GM11168 (cell line): Measurements from ENCODE around the gene ACP6.

Source experiments
- in situ Hi-C: fragments of 300-500 bp; cut with MboI; formaldehyde crosslinking; loops from one replicate; pipeline ENCODE4 v1.12.0; 2022; ENCODE audit warnings: low sequenced_read_pairs; ENCODE audit not compliant: unreplicated experiment

The ACP6 gene

DNA sequence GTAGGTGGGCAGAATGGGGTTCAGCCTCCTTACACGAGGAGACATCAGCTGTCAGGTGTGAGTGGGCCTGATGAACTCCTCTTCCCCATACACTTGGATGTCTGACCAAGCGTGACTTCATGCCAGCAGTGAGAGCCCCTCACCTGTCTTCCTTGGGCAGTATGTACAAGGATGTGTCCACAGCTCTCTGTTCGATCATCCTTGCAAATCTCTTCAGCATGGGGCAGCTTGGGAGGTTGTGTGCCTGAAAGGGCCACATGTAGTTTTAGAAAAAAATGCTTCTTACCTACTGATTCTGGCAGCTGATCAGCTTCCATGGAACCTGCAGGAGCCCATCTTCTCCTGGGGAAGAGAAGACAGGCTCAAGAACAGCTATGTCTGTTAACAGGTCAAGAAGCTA is 18.0 kb downstream of the ACP6 start:
- in situ Hi-C loops = no loop called here

DNA sequence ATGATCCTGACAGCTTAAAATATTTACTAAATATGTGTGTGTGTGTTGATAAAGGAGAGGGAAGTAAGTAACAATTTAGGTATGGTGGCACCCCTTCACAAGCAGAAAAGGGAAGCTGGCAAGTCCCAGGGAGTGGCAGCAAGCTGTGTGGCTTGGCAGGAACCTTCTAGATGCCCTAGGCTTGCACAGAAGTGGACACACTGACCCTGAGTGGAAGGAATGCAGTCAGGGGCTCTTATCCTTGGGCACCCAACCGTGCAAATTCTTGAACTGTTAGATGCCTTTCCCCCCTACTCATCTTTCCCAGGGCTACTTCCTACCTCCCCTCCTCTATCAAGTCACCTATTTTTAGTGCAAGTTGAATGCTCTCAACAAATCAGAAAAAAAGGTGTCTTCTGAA is 18.9 kb downstream of the ACP6 start:
- in situ Hi-C loops = no loop called here

DNA sequence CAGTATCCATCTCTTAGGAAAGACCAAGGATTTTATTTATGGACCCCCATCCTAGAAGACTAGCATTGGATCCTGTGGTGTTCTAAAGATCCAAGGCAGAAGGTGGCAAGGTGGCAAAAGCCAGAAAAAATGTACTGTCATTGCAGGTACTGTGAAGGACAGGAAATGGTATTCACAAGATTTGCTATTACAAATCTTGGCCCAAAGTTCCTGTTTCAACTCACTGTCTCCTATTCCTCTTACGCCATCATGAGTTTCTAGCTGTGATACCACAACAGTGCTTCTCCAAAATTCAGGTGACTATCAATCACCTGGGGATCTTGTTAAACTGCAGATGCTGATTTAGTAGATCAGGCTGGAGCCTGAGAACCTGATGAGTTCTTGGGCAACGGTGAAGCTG is 21.4 kb downstream of the ACP6 start:
- in situ Hi-C loops = loop anchor here (10.0 kb wide), 1 partner anchor 246 kb away; no protein-coding TSS in a partner anchor

DNA sequence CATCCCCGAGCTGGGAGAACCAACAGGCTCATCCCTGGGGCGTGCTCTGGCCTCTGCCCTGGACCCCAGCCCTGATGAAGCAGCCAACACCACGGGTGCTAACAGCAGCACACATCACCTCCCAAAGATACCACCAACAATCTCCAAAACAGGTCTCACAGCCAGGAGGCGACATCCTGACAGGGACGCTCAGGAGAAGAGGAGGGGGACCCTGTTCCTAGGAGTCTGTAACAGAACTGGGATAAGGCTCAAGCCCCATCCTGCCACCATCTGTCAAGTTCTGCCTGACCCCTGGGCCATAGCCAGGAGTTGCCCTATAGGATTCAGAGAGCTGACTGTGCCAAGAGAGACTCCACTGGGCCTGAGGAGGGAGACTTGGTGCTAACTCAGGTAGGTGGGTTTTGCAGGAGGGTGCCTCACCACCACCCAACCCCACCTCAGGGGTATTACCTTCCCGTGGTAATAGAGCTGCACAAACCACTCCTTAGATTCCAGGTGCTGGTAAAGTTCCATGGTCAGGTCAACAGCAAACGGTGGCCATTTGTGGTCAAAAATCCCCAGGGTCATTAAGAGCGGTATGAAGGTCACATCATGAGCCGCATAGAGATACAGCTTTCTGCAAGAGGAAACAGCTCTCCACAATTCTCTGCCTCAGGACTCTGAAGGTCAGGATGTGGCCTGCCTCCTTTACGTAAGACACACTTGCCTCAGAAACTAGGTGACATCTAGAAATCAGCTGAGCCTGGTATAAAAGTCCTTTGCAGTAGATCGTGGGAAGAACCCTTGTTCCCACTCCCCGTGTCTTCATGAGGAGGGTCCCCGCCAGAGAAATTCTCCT is 22.3 kb downstream of the ACP6 start:
- in situ Hi-C loops = loop anchor here (10.0 kb wide), 1 partner anchor 247 kb away; no protein-coding TSS in a partner anchor

DNA sequence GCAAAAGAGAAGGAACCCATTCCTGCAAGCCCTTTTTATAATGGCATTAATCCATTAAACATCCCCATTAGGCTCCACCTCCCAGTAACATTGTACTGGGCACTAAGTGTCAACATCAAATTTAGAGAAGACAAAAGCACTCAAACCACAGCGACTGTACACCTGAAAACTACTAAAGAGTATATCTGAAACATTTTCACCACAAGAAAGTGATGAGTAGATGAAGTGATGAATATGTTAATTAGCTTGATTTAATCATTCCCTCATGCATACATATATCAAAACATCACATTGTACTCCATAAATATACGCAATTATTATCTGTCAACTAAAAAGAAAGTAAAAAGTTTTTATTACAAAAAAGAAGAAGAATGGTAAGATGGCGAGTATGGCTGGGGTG is 26.4 kb downstream of the ACP6 start:
- in situ Hi-C loops = loop anchor here (10.0 kb wide), 1 partner anchor 251 kb away; no protein-coding TSS in a partner anchor

DNA sequence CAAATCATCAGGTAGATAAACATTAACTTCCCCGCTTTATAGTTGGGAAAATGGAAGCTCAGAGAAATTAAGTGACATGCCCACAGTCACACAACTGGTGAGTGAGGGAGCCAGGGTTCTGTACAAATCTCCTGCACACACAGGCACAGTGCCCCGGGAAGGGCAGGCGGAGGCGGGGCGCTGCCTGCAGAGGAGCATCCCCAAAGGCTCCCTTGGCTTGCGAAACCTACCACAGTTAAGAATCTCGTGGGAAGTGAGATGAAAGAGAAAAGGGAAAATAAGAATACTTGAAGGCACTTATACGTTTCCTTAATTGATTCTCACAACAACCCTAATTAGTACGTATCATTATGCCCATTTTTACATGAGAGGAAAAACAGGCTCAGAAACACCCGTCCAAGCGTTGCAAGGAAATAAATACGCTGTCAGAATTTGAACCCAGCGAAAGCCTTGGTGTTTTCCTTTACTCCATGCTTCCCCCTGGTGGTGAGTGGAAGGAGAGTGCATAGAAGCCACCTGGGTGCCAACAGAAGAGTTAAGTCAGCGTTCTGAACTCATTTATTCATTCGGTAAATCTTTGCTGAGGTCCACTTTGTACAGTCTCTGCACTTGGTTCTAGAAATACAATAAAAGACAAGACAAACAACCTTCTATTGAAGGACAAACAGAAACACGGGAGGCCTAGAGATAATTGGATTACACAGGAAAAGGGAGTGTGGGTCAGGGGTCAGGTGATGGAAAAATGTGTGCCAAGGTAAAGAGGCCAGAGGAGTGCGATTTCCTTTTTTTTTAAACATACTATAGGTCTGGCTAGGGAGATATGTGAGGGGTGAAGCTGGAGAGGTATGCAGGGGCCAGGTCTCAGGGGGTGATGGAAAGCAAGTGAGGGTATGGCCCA is 28.4 kb downstream of the ACP6 start:
- in situ Hi-C loops = loop anchor here (10.0 kb wide), 1 partner anchor 253 kb away; no protein-coding TSS in a partner anchor

DNA sequence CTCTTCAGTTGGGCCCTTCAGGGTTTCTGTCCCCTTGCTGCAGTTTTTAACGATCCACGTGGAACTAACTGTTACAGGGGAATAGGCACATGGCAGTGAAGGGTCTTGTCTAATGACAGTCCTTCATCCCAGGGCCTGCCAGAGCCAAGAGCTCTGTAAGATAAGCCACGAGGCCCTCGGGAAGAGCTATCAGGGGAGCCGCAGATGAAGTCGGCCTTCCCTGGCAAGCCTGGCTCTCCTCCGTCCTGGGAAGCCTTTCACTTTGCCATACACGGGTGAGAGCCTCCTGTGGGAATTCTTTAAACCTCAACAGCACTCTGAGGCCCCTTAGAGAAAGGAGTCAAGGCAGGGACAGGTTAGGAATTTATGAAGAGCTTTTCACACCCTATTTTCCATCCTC is 29.0 kb downstream of the ACP6 start:
- in situ Hi-C loops = loop anchor here (10.0 kb wide), 1 partner anchor 254 kb away; no protein-coding TSS in a partner anchor

DNA sequence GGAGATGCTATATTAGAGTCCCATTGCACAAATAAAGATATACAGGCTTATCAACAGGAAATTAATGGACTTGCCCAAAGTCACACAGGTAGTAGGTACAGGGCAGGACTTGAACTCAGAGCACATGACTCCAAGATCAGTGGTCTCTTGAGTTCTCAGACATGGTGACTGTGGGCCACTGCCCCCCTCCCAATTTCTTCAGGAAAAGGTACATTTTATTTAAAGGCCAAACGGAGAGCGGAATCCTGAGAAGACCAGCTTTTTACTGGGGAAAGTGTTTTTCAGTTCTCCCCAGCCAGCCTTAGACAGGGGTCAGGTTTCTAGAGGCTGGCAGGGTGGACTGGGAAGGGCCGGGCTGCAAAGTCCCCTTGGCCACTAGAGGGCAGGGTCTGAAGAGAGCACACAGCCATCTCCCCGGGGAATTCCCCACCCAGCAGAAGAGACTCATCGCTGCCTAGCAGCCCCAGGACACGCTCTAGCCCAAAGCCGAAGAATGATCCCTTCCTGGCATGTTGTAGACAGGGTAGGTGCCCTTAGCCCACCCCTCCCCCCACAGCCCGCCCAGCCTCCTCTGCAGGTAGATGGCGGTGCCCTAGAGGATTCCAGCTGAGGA is 29.7 kb downstream of the ACP6 start:
- in situ Hi-C loops = loop anchor here (10.0 kb wide), 1 partner anchor 254 kb away; no protein-coding TSS in a partner anchor

DNA sequence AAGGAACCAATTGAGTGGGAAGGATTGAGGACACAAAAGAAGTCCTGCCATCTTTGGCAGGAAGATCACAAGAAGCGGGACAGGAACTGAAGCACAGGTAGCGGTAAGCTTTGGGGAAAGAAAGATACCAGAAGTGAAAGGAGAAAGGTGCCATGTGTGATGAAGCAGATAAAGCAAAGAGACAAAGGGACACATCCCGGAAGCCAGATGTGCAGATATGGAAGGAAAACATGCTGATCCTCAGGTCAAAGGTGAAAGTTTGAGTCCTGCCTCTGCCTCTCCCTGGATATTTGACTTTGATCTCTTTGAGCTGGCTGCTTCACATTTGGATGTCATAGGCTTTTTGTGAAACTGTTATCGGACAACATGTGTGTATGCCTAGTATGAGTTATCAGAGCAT is 34.0 kb downstream of the ACP6 start:
- in situ Hi-C loops = no loop called here

DNA sequence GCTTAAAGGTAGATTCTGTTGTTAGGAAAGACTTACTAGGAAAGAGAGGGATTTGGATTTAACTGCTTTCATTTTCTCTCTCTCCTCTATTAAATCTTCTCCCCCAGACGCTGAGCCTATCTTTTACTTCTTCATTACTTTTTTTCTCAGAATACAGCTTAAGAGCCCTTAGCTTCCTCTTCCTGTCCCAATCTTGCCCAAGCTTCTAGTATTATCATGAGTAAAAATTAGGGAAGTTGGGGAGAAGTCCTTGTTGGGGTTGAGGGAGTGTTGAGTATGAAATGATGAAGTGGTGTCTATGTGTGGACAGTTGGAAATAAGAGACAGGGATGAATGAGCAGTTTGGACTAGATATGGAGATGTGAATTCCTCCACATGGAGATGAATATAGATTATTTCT is 35.0 kb downstream of the ACP6 start:
- in situ Hi-C loops = no loop called here

DNA sequence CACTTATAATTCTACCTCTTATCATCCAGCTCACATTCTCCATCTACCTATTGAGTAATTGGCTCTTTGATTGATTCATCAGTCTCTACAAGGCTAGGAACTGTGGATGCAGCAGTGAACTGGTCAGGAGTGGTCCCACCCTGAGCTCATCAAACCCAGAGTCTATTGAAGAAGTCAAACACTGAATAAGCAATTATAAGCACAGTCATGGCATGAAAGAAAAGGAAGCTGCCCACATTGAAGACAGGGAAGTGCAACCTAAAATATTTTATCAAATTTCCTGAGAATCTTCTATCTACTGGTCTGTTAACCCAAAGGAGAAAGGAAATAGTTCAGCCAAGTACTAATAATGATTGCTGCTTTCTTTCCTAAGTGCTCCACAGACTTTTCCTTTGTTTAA is 35.7 kb downstream of the ACP6 start:
- in situ Hi-C loops = no loop called here

DNA sequence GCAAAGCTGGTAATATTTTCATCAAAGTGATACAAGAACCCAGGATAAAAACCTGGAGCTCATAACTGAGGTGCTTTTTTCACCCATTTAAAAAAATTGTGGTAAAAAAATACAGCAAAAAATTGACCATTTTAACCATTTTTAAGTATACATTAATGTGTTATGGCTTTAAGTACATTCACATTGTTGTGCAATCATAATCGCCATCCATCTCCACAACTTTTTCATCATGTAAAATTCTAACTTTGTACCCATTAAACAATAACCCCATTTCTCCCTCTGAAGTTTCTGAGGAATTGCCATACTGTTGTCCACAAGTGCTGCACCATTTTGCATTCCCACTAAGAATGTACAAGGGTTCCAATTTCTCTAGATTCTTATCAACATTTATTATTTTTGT is 36.6 kb downstream of the ACP6 start:
- in situ Hi-C loops = no loop called here

DNA sequence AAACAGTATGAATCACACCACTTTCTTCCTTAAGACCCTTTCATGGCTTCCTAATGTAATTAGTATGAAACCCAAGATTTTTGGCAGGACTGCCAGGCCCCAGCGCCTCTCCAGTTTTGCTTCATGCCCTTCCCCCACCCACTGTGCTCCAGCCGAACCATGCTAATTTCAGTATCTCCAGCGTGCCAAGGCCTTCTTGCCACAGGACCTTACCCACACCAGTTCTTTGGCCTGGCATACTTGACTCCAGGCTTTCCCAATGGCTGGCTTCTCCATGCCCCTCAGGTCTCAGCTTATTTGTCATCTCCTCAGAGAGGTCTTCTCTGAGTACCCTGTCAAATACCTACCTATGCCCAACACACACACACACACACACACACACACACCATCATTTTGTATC is 38.5 kb downstream of the ACP6 start:
- in situ Hi-C loops = no loop called here

DNA sequence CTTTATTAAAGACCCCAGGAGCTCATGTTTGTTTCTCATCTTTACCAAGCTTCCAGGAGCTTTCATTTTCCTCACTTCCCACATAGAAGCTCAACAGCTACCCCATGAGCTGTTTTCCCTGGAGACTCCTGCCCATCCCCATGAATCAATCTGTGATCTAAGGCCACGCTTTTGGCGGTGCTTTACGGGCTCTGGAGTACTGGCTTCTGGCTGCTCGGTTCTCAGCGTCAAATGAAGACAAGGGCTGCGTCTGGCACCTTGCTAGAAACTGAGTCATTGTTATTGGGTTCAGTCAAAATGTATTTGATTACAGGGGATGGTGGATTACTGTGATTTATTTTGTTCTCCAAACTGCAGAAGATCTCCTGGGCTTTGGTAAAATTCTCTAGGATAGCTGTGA is 39.9 kb downstream of the ACP6 start:
- in situ Hi-C loops = no loop called here

DNA sequence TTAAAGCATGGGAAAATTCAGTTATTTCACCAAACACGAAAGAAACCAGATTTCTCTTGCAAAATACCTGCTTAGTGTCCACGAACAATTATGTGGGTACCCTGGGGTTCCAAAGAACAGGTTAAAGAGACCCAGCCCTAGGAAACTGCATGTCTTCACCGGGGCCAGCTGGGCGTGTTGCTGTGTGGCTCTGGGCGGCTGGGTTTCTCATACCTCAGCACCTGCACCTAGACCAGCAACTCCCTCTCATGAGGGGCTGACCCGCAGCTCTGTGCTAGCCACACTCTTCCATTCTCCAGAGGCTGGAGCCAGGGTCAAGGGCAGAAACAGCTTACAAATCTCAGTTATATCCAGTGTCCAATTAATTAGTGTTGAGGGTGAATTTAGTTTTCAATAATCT is 40.3 kb downstream of the ACP6 start:
- in situ Hi-C loops = no loop called here

DNA sequence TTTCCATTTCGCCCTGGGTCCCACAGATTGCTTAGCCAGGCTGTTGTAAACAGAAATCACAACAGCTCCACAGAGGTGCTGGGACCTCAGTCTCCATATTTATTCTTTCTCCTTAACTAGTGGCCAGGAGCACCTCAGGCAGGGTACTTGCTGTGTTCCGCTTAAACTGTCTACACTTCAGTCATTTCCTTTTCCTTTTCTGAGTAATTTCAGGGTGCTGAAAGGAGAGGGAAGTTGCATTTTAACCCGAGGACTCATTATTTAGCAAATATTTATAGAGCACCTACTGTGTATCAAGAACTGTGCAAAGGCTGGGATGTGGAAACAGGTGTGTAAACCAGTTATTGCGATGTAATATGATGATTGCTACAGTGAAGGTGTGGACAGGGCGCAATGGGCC is 41.9 kb downstream of the ACP6 start:
- in situ Hi-C loops = loop anchor here (10.0 kb wide), 1 partner anchor 134 kb away; no protein-coding TSS in a partner anchor

DNA sequence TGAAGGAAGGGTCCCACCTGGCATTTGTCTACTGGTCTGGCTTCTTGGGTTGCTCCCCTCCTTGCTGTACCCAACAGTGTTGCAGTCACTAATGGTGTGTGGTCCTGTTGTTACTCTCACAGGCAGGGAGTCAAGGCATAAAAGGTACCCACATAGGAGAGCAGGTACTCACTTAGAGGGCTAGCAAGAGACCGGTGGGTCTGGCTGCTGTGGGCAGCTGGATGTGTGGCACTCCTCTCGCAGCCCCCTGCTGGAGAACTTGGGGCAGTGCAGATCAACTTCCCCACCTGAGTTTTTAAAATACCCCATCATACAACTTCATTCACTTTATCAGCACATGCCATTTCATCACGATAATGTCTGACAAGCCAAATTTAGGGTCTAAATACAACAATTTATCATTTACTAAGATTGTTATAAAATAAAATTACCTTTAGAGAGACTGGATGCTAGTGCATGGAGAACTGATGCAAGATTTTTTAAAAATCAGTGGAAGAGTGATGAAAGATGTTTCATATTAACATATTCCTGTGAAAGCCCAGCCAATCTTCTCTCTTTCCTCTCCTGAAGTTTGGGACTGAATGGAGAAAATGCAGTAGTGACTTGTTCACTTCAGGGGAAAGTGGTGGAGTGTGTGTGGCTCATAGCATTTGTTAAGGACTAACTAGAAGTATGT is 42.8 kb downstream of the ACP6 start:
- in situ Hi-C loops = loop anchor here (10.0 kb wide), 1 partner anchor 133 kb away; no protein-coding TSS in a partner anchor

DNA sequence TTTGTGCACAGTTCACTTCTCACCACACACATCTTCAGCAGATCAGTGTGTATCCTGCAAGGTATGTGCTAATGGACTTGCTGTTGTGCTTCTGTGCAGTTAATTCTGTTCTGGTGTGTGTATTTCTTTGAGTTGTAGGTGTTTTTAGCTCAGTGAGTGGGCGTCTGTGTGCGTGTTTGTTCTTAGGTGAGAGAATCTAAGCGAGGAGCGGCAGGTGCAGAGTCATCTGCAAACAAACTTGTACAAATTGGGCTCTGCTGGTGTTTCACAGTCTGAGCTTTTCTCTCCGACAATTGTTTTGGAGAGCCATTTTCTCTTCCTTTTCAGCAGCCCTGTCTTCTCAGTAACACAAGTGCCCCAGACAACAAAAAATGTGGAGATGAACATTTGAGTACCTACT is 43.6 kb downstream of the ACP6 start:
- in situ Hi-C loops = loop anchor here (10.0 kb wide), 1 partner anchor 132 kb away; no protein-coding TSS in a partner anchor

DNA sequence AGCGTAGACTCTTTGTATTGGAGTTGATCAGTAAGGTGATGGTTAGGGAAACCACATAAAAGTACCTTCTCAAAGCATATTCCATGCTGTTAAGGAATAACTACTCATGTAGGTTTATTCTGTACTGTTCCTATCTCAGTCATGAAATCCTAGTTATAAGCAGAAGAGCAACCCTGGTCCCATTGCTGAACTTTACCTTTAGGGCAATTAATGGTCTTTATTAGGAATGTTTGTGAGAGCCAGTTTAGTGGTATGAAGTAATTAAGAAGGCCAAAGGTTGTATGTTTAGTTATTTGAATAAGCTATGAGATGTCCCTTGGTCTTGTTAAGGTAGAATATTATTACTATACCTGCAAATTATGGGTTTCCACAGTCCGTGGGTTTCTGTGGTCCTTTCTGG is 44.0 kb downstream of the ACP6 start:
- in situ Hi-C loops = loop anchor here (10.0 kb wide), 1 partner anchor 131 kb away; no protein-coding TSS in a partner anchor
